HG03095 (cell line): ENCODE results near the gene CFH.
"Not testable (repeated sequence)": the region's sequence is repeated elsewhere in the genome, so short reads cannot be mapped to it uniquely, and the experiment has no call there.

Source experiments
- ATAC-seq: cut with Tn5 transposase; IDR thresholded peaks from one replicate; pipeline ENCODE4 v1.9.1; 2021; ENCODE audit warnings: moderate library complexity; ENCODE audit not compliant: unreplicated experiment

The CFH gene

GRCh38 chr1:196738730-196739129 lies 86.9 kb downstream of the CFH start:
- no peak for ATAC-seq

GRCh38 chr1:196743244-196743643 lies 91.4 kb downstream of the CFH start:
- not testable (repeated sequence) for ATAC-seq

- not testable (repeated sequence) for ATAC-seq
Observed at GRCh38 chr1:196765019-196765740, 113.3 kb downstream of the CFH start.

GRCh38 chr1:196769823-196770222 lies 118.0 kb downstream of the CFH start:
- not testable (repeated sequence) for ATAC-seq

GRCh38 chr1:196773713-196774112 lies 121.9 kb downstream of the CFH start:
- ATAC-seq, result no peak

- no peak for ATAC-seq
Observed at GRCh38 chr1:196774175-196774574, 122.3 kb downstream of the CFH start.

DNA sequence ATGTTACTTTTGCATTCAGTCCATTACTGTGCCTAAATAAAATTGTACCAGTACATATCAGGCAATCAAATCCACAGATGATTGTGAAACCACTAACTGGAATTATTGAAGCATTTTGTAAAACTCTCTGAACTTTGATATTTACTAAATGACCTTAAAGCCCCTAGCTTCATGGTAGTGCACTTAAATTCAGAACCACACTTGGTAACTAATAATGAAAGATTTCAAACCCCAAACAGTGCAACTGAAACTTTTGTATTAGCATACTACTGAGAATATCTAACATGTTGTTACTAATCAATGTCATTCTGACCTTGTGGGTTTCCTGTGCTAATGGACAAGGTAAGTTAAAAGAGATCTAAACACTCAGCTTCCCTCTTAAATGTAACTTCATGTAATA lies 122.8 kb downstream of the CFH start, which contains the start of gene CFHR3:
CFHR3 (plus strand) TSS at position 238 of the 400 bp plus-strand sequence; CDS start at position 285, 47 bp downstream.
- peak; percentile 70 for ATAC-seq

DNA sequence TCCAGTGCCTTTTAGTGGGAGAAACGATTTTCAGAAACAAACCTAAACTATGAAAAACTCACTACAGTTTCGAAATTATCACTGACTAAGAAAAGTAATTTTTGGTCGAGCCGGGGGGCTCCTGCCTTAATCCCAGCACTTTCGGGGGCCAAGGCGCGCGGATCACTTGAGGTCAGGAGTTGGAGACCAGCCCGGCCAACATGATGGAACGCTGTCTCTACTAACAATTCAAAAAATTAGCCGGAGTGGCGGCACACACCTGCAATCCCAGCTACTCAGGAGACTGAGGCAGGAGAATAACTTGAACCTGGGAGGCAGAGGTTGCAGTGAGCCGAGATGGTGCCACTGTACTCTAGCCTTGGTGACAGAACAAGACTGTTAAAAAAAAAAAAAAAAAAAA lies 125.8 kb downstream of the CFH start:
- no peak for ATAC-seq

- ATAC-seq, result no peak
Observed at GRCh38 chr1:196779093-196779492, 127.2 kb downstream of the CFH start.

GRCh38 chr1:196791252-196791651 lies 139.4 kb downstream of the CFH start:
- not testable (repeated sequence) for ATAC-seq

DNA sequence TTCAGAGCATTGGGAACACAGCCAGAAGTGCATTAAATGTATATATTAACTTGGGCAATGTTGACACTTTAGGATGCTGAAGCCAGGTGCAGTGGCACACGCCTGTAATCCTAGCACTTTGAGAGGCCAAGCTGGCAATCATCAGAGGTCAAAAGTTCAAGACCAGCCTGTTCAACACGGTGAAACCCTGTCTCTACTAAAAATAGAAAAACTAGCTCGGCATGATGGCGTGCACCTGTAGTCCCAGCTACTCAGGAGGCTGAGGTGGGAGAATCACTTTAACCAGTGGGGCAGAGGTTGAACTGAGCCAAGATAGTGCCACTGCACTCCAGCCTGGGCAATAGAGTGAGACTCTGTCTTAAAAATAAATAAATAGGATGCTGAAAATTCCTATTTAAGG lies 142.3 kb downstream of the CFH start:
- ATAC-seq, result not testable (repeated sequence)
